ENCODE data around the gene AUTS2.

The AUTS2 gene

DNA sequence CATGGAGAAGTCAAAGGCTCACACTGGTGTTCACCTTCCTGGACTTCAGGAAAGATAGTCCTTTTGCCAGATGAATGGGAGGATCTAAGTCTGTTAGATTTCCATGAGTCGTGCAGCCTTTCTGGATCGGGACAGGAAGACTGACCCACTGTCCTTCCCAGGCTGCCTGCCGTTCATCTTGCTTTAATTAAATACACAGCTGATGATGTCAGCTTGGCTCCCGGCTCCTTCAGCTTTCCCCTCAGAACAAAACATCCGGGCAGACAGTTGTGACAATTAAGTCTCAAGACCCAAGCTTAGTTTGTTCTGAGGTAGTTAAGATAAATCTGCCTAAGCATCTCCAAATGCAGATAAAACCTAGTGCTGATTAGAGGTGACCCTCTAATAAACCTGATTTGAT lies 58.6 kb downstream of the AUTS2 start:
- DNase-seq (ENCODE audit: low spot score) = peak; percentile 86

DNA sequence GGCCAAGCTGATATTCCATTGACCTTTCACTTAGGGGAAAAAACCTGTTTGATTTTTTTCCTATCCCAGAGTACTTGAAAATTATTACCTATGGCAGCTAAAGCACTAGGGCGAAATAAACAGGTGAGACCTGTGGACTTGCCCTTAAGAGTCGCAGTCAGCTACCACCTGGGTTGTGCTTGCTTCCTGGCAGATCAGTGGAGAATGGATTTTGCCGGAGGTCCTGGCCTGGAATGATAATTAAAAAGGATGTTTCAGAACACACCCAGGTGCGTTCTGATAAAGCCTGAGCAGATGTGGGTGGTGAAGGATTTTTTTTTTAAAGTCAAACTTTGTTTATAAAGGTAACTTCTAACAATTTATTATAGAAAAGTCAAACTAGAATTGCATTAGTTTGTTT lies 59.1 kb downstream of the AUTS2 start:
- DNase-seq (ENCODE audit: low spot score) = no peak

DNA sequence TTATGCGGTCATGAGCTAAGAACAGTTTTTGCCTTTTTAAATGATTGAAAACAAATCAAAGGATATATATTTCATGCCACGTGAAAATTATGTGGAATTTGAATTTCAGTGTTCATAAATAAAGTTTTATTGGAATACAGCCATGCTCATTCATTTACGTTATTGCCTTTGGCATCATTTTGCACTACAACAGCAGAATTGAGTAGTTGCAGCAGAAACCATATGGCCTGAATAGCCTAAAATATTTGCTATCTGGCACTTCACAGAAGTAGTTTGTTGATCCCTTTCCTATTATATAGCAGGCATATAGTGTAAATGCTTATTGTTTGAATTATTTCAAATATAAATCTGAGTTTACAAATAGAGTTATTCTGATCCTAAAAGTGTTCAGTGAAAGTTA lies 59.7 kb downstream of the AUTS2 start:
- DNase-seq (ENCODE audit: low spot score) = no peak

DNA sequence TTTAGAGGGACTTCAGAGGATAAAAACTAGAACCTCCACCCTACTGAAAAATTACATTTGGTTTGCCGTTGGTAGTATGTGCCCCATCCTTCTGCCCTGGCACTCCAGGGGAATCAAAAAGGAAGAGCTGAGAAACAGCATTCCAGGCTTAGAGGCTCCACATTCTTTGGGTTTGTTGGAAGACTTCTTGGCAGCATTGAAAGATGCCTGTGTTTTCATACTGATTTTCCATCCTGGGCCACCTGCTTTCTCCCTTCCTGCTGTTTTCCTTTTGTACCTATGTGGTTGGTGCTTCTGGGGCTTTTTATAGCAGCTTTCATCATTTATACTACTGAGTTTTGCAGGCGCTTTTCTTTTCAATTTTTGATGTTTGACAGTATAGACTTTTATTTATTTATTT lies 61.7 kb downstream of the AUTS2 start:
- peak; percentile 55 for DNase-seq (ENCODE audit: low spot score)

DNA sequence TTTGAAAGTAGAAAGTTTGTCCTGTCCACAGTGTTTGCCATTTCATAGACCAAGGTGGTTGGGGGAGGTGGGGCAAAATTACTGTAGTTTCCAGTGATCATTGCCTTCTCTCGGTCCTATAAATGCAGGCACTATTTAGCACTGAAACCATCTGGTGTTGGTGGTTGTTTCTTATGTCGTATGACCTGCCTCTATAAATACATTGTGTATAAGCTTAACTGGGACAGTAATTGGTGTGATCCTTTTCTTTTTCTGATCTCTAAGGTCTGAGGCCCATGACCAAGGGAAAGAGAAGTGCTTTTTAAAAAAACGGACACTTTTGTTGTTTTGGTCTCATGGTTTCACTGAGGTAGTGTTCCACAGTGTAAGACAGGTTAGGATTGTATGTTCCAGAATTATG lies 63.1 kb downstream of the AUTS2 start:
- DNase-seq (ENCODE audit: low spot score) = no peak

DNA sequence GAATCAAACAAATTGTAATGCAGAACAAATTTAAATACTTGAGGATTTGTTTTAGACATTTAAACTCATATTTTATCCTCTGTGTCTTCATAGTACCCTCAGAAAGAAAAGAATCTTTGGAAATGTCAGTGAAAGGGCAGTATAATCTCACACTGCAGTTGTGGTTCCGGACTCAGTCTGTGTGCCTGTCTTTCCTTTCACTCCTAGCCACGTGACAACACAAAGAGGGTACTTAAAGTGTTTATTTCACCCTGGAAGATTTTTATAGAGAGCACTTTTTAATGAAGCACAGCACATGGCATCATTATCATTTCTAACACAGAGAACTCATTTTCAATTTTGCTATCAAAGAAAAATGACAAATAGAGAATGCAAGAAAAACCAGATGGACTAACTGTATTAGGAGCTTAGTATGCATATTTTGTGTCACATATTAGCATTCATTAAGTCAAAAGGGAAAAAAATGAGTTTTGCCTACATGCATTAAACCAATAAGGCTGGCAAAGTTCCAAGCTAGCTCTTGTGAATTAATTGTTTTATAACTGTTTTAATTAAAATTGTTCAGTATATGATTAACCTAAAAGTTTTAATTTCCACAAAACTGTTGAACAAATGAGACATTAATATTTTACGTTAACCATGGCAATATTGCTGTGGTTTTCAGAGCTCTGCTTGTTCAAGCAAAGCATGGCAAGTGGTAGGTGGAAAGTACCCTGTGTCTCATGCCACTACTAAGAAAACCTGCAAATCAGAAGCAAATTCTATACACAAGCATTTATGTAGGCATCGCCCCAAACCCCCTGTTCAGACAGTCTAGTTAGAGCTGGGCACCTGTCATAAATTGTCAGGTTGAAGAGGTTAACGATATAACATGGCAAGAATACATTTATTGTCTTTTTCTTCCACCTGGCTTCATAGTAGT lies 65.9 kb downstream of the AUTS2 start:
- DNase-seq (ENCODE audit: low spot score) = no peak

DNA sequence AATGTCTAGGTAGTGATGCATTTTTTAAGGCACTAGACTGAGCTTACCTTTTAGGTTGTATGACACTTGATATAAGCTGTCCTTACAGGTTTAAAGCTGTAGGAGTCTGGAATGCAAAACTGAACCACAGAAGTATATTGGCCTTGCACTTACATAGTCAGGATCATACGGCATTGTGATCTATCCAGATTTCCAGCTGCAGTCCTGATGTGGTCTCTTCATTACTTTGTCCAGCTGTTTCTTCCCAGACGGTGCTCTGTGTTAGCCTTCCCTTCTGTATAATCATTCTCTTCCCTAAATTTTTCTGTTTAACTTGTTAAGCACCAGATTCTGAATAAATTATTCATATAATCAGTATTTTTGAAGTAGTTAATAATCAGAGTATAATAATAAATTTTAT lies 67.1 kb downstream of the AUTS2 start:
- DNase-seq (ENCODE audit: low spot score) = no peak

DNA sequence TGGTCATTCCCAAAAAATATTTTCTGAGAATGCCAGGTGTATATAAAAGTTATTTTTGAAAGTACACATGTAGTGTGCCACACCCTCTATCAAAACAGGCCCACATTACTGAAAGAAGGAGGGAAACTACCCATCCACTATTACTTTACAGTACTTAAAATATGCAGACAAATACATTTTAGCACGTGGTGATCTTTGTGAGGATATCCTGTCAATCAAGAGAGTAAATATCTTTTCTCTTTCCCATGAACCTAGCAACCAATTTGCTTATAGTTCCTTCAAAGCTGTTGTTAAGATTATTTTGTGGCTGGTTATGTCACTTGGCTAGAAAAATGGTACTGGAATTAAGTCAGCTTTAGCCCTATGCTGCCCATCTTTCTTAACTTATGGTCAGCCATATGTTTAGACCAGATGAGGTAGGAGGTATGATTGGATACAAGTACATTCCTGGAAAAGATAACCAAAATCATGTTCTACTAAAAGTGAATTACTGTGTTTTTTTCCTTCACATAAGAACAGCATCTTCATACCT lies 70.1 kb downstream of the AUTS2 start:
- no peak for DNase-seq (ENCODE audit: low spot score)

DNA sequence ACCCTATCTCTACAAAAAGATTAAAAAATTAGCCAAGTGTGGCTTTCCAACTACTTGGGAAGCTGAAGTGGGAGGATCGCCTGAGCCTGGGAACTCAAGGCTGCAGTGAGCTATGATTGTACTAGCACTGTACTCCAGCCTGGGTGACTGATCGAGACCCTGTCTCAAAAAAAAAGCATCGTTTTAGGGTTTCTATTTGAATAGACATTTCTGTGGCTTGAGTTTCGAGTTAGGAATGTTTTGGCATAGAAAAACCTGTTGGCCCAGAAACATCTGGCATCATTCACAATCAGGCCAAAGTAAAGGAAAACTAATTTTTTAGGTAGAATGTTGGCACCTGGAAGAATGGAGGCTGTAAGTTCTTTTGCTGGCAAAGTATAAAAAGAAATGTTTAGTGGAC lies 72.4 kb downstream of the AUTS2 start:
- peak; percentile 26 for DNase-seq (ENCODE audit: low spot score)

DNA sequence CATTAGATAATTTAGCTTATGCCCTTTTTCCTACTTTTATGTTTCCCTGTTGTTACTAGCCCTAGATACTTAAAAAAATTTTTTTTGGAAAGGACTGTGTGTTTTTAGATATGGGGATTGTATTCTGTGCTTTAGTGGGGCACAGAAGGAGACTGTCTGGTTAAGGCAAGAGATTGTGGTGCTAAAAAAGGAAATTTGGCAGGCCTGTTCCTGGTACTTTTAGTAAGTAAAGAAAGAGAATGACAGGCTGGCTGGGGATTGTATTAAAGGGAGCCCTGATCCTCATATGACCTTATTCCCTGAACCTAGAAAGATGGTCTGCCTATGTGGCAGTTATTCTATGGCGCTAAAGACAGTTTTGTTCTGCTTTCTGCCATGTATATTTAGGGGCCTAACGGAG lies 74.8 kb downstream of the AUTS2 start:
- DNase-seq (ENCODE audit: low spot score) = no peak

DNA sequence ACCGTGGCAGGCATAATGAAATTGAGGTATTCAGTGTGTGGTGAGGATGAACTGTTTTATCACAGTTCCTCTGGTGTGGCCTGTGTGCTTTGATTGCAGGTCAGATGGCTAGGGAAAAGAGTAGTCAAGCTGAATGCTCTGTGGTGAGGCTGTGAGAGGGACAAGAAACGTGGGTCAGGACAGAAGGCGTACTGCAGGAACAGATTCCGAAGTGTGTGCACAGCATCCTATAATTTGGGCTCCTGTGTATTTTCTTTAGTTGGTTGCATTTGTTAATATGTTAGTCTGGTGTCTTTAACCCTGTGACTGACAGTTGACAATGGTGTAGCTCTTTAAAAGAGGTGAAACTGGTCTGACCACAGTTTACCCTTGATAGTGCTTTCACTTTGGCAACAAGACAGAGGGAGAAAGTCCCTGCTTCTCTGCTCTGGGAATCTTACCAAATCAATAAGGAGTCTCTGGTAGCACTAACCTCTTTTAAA lies 76.5 kb downstream of the AUTS2 start:
- no peak for DNase-seq (ENCODE audit: low spot score)

DNA sequence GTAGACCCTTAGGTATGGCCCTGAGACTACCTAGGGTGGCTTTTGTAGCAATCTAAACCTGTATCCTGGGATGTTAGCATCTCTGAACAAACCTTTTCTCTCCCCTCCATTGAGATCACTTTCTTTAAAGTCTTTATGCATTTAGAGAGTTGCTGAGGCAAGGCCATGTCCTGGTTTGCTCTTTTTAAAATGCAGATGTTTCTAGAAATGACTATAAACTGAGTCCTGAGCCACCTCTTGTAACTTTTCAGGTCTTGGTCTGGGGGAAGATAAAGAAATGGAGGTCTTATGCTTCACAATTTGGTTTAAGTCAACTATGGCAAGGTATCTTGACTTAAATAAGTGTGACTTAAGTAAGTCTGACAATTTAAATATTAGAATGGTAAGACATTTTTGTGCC lies 78.0 kb downstream of the AUTS2 start:
- DNase-seq (ENCODE audit: low spot score) = no peak

DNA sequence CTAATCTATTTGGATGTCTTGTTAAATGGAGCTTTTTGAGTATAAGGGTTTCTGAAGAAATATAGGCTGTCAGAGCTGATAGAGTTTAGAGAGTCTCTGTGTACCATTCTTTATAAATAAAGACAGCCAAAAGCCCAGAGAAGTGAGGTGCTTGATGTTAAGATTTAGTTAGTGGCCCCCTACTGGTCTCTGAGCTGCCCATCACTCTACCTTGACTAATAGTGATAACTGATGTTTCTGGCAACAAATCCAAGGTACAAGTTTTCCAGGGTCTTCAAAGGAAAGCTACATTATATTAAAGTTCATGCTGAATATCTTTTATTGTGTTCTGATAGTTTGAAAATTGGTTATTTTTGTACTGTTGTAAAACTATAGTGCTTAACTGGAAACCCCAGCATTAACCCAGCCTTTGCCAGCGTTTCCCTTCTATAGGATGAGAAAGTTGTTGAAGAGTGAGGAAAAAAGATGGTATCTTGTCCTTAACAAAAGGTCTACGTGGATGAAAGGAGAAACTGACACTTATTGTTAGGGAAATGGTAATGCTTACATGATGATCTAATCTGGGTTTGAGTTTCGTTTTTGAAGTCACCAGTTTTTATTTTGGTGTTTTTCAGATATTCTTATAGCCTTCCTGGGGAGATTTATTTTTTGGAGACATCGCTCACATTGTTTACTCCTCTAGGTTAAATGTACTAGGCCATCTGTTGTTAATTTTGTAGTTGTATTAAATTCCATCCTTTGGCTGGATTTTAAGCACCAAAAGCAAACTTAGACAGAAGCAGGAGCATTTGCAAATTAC lies 79.0 kb downstream of the AUTS2 start:
- peak; percentile 31 for DNase-seq (ENCODE audit: low spot score)

DNA sequence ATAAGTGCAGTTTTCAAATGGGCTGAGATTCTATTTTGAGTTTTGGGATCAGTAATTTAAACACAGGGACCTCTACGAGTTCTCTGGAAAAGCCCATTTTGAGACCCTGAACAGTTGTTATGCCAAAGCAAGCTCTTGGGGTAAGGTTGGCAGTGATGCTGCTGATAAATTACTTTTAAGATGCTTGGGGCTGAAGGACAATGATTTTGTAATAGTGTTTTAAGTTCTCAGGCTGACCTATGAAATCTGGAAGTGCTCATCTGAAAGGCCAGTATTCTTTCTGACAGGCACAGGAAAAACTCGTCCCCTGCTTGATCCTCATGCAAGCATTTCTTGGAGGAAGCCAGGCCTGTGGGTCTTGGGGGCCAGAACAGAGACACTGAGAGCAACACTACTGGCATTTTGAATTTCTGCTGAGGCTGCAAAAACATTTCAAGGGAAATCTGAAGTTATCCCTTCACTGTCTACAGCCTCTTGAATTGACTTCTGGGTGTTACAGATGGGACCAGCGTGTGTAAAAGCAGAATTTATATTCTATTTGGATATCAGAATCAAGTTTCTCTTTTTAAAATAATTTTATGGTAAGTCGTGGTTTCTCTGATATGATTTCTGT lies 79.7 kb downstream of the AUTS2 start:
- DNase-seq (ENCODE audit: low spot score) = no peak

DNA sequence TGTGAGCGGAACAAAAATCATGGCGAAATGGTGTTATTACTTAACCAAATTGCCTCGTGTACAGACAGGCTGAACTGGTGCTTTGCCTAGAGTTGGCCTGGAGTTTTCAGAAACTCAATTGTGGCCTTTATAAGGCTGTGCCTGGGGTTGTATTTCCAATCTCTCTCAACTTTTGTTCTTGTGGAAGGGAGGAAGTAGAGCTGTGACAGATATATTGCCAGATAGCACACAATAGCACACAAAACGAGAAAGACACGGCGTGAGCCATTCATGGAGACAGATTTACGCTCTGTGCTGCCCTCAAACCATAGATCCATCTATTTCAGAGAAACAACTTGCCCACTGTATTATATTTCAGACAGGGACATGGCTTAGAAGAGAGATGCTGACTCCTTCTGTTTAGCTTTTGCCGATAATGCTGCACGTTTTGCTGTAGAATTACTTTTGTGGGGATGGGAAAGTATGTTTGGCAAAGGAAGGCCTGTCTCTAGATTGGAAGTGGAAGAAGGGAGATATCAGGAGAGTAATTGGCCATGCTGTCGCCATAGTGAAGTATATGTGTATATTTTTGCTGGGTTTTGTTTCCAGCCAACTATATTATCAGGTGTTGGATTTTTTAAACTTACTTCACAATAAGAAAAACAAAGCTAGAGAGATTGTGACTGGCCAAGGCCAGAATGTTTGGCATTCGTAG lies 80.4 kb downstream of the AUTS2 start:
- DNase-seq (ENCODE audit: low spot score) = no peak

DNA sequence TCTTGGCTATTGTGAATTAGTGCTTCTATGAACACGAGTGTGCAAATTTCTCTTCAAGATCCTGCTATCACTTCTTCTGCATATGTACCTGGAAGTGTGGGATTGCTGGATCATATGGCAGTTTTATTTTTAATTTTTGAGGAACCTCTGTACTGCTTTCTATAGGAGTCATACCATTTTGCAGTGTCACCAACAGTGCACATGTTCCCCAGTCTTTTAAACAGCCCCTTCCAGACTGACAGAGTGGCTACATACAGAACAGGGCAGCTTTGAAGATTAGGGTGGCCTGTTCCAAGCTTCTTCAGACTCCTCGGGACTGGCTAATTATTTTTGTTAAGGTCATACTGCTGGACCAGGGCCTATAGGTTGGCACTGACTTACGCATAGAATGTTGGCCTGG lies 82.9 kb downstream of the AUTS2 start:
- DNase-seq (ENCODE audit: low spot score) = no peak

DNA sequence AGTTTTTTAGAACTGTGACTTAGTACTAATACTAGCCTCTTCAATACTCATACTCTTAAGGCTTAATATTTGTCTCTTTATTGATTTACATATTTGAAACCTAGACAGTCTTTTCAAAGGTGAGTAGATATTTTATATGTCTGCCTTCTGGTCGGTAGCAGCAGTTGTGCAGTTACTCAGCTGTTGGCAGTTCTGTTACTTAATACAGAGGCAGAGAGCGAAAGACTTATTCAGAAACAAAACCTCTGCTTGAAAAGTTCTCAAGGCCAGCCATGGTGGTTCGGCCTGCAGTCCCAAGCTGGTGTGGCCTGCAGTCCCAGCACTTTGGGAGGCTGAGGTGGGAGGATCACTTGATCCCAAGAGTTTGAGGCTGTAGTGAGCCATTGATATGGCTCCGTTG lies 84.2 kb downstream of the AUTS2 start:
- no peak for DNase-seq (ENCODE audit: low spot score)

DNA sequence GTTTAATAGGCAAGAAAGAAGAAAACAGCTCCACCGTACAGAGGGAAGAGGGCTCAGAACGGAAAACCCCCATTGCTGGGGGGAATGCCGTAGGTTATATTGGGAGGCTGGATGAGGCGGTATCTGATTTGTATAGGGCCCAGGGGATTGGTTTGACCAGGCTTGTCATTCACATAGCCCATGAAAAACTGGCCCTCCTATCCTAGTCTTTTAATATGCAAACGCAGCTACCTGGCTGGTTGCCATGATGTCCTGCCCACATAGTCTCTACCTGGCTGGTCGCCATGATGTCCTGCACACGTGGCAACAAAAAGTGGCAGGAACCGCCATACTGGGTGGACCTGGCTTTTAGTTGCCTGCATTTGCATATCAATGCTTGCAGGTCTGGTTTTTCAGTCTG lies 84.7 kb downstream of the AUTS2 start:
- DNase-seq (ENCODE audit: low spot score) = no peak

DNA sequence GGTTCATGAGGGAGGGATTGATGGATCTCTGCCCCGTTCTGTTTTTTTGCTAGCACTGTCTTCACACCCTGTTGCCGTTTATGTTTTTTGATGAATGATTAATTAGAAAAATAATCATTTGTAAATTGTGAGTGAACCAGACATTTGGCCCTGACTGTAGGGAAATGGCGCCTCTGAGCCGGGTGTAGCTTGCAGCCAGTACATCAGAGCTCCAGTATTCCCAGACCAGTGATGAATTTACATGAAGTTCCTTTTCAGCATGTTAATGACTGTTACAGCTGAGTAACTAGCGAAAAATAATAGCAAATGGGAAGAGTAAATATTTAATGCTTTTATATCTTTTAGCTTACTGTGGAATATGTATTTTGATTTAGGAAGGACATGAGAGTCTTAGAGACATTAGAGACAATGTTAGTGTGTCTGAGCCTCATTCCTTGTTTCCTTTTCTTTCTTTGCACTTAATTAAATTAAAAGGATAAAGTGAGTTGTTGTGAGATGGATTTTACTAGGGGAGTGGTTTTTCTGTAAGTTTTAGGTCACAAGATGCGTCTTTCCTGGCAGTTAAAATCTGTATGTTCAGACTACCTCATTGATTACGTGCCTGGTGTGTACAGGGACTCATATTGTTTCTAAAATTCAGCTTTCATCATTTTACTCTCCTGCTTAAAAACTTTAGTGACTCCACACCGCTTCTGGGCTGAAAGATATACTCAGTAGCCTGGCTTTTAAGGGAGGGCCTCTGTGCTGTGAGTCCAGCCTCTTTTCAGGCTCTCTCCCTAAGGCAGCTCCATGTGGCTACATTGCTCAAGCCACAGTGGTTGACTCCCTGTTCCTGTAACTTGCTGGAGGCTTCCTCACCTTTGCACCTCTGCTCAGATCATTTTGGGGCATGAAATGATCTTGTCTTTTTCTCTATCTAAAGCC lies 86.4 kb downstream of the AUTS2 start:
- DNase-seq (ENCODE audit: low spot score) = no peak

DNA sequence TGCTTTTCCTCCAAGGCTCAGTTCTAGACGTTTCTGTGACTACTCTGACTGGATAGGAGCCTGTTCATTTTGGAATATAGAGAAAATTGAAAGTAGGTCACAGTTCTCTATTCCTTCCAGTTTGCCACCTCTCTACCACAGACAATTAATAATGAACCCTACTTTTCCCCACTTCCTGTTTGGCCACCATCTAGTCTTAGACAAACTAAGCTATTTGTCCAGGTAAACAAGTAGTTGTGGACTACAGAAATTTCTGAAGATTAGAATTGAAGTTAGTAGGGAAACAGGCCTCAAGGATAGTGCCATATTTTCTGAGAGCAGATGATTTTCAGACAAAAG lies 87.0 kb downstream of the AUTS2 start:
- no peak for DNase-seq (ENCODE audit: low spot score)

DNA sequence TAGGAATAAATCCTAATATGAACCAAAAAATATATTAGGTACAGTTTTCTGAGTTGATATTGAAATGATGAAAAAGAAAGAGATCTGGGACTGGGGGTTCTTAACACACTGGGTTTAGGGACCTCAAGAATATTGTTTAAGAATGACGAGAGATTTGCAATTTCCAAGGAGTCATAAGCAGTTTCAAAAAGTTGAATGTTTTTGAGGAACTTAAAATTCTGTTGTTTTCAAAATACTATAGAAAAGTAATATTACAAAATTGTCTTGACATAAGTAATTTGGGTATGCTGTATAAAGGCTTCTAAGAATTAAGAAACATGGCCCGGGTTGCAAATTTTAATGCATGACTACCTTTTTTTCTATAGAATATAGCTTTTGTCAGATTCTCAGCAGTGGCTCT lies 88.1 kb downstream of the AUTS2 start:
- no peak for DNase-seq (ENCODE audit: low spot score)
